Measurements from ENCODE around the gene INCENP. TPM values are rescaled to one million over a fixed set of nuclear protein-coding genes. Genes with fewer than 3 reads are reported as not detected.

The INCENP gene
- total RNA-seq, 1 experiment from 2014 or later, result 101 TPM

DNA sequence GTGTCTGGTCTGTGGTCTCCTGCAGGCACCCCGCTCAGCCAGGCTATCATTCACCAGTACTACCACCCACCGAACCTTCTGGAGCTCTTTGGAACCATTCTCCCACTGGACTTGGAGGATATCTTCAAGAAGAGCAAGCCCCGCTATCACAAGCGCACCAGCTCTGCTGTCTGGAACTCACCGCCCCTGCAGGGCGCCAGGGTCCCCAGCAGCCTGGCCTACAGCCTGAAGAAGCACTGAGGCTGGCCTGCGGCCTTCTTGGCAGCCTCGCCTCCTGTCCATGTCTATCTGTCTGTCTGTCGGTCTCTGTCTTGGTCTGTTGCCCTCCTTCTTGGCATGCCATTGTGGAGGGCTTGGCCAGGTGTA is 27.9 kb downstream of the INCENP start:
- TF ChIP-seq, protein P1, sequence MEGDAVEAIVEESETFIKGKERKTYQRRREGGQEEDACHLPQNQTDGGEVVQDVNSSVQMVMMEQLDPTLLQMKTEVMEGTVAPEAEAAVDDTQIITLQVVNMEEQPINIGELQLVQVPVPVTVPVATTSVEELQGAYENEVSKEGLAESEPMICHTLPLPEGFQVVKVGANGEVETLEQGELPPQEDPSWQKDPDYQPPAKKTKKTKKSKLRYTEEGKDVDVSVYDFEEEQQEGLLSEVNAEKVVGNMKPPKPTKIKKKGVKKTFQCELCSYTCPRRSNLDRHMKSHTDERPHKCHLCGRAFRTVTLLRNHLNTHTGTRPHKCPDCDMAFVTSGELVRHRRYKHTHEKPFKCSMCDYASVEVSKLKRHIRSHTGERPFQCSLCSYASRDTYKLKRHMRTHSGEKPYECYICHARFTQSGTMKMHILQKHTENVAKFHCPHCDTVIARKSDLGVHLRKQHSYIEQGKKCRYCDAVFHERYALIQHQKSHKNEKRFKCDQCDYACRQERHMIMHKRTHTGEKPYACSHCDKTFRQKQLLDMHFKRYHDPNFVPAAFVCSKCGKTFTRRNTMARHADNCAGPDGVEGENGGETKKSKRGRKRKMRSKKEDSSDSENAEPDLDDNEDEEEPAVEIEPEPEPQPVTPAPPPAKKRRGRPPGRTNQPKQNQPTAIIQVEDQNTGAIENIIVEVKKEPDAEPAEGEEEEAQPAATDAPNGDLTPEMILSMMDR (IDR thresholded peaks at IDR 0.05; ENCODE audit: insufficient read depth in 1 of 2, low read depth in 1 of 2, low read length in 1 of 2, severe bottlenecking in 1 of 2, unreplicated experiment in 1 of 2), result no peak
- no peaks in the 10 kb centered on the region for H3K9me3 Mint-ChIP-seq (ENCODE audit: unreplicated experiment)
- H3K27me3 Mint-ChIP-seq (ENCODE audit: insufficient read depth, unreplicated experiment), result no peaks in the 10 kb centered on the region
- H3K4me3 Mint-ChIP-seq (ENCODE audit: unreplicated experiment), result no peak overlapping the region
- H3K36me3 Mint-ChIP-seq (ENCODE audit: insufficient read depth, unreplicated experiment), result peaks cover 40% of the 10 kb centered on the region
- intact Hi-C loops (cut with micrococcal nuclease; ENCODE audit: unreplicated experiment), result no loop called here
- H3K27ac Mint-ChIP-seq (ENCODE audit: unreplicated experiment), result no peak overlapping the region
- no peaks in the 10 kb centered on the region for H3K4me1 Mint-ChIP-seq (ENCODE audit: low read depth, unreplicated experiment)
- no peak overlapping the region for H3K4me3 ChIP-seq (ENCODE audit: low read depth, low read length)
- CTCF ChIA-PET, result interaction anchor here (1.2 kb wide), 1 partner anchor 14 kb away, joined by 5 read pairs; no protein-coding TSS in a partner anchor
- peaks cover 4% of the 10 kb centered on the region for H3K36me3 ChIP-seq (ENCODE audit: control insufficient read depth, insufficient read depth, low read length)
- no TSS peak for BruUV-seq (replicated peaks)
- H3K27me3 ChIP-seq (replicated peaks; ENCODE audit: control insufficient read depth, insufficient read depth, low read length), result no peaks in the 10 kb centered on the region
- POLR2A ChIA-PET, result no interaction called here
- H3K9me3 ChIP-seq, result no peaks in the 10 kb centered on the region
- H3K4me1 ChIP-seq, result no peaks in the 10 kb centered on the region
- no peak for DNase-seq

- DNase-seq, result no peak
- ChIA-PET POLR2A (no interaction called here), CTCF (interaction anchor here (0.7 kb wide), 1 partner anchor 70 kb away, joined by 4 read pairs; no protein-coding TSS in a partner anchor)
- Mint-ChIP-seq H3K9me3 (ENCODE audit: unreplicated experiment) (no peaks in the 10 kb centered on the region), H3K27ac (ENCODE audit: unreplicated experiment) (no peak overlapping the region), H3K4me3 (ENCODE audit: unreplicated experiment) (no peak overlapping the region), H3K36me3 (ENCODE audit: insufficient read depth, unreplicated experiment) (peaks cover 34% of the 10 kb centered on the region), H3K4me1 (ENCODE audit: low read depth, unreplicated experiment) (no peaks in the 10 kb centered on the region), H3K27me3 (ENCODE audit: insufficient read depth, unreplicated experiment) (no peaks in the 10 kb centered on the region)
- intact Hi-C loops (cut with micrococcal nuclease; ENCODE audit: unreplicated experiment), result no loop called here
- Histone ChIP-seq H3K27me3 (replicated peaks; ENCODE audit: control insufficient read depth, insufficient read depth, low read length) (no peaks in the 10 kb centered on the region), H3K4me3 (ENCODE audit: low read depth, low read length) (no peak overlapping the region), H3K36me3 (ENCODE audit: control insufficient read depth, insufficient read depth, low read length) (peaks cover 4% of the 10 kb centered on the region), H3K4me1 (no peaks in the 10 kb centered on the region), H3K9me3 (no peaks in the 10 kb centered on the region)
- BruUV-seq (replicated peaks), result no TSS peak
- TF ChIP-seq, protein P1 (IDR thresholded peaks at IDR 0.05; ENCODE audit: insufficient read depth in 1 of 2, low read depth in 1 of 2, low read length in 1 of 2, severe bottlenecking in 1 of 2, unreplicated experiment in 1 of 2), result no peak
Measured at GRCh38 chr11:62152245-62153086, 28.7 kb downstream of the INCENP start.

DNA sequence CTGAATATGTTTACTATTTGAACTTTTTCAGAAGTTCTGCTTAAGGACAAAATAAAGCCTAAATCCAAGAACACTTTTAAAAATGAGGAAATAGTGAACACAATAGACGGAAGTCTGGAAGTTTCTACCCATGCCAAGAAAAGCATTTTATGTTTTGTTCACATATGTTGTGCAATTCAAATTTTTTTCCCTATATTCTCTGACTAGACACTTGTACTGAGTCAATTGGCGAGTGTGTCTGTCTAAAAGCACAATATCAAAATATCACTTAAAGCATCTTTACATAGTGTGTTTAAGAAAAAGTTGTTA is 29.2 kb downstream of the INCENP start:
- H3K9me3 Mint-ChIP-seq (ENCODE audit: unreplicated experiment), result no peaks in the 10 kb centered on the region
- H3K4me1 ChIP-seq, result no peaks in the 10 kb centered on the region
- CTCF ChIA-PET, result interaction anchor here (0.7 kb wide), 1 partner anchor 71 kb away, joined by 4 read pairs; no protein-coding TSS in a partner anchor
- TF ChIP-seq, protein P1 (IDR thresholded peaks at IDR 0.05; ENCODE audit: insufficient read depth in 1 of 2, low read depth in 1 of 2, low read length in 1 of 2, severe bottlenecking in 1 of 2, unreplicated experiment in 1 of 2), result no peak
- H3K4me3 ChIP-seq (ENCODE audit: low read depth, low read length), result no peak overlapping the region
- no peak overlapping the region for H3K4me3 Mint-ChIP-seq (ENCODE audit: unreplicated experiment)
- H3K4me1 Mint-ChIP-seq (ENCODE audit: low read depth, unreplicated experiment), result no peaks in the 10 kb centered on the region
- peaks cover 28% of the 10 kb centered on the region for H3K36me3 Mint-ChIP-seq (ENCODE audit: insufficient read depth, unreplicated experiment)
- peaks cover 4% of the 10 kb centered on the region for H3K36me3 ChIP-seq (ENCODE audit: control insufficient read depth, insufficient read depth, low read length)
- no peak for DNase-seq
- H3K9me3 ChIP-seq, result no peaks in the 10 kb centered on the region
- intact Hi-C loops (cut with micrococcal nuclease; ENCODE audit: unreplicated experiment), result no loop called here
- POLR2A ChIA-PET, result no interaction called here
- H3K27ac Mint-ChIP-seq (ENCODE audit: unreplicated experiment), result no peak overlapping the region
- no peaks in the 10 kb centered on the region for H3K27me3 Mint-ChIP-seq (ENCODE audit: insufficient read depth, unreplicated experiment)
- BruUV-seq (replicated peaks), result TSS peak; percentile 8
- H3K27me3 ChIP-seq (replicated peaks; ENCODE audit: control insufficient read depth, insufficient read depth, low read length), result no peaks in the 10 kb centered on the region

Measured in Caco-2 (cell line).